NCI-H774 (cell line): ENCODE measurements around the gene LRIG1.

Experiments used
- DNase-seq: peaks from one replicate; lab custom pipeline; 2025; lab: John Stamatoyannopoulos, UW

LRIG1 gene

GRCh38 chr3:66443118-66443803, 57.6 kb downstream of the LRIG1 start:
- no peak for DNase-seq

GRCh38 chr3:66442254-66443117, 58.3 kb downstream of the LRIG1 start:
- no peak for DNase-seq

- no peak for DNase-seq
Observed at GRCh38 chr3:66441692-66442091, 59.1 kb downstream of the LRIG1 start.

GRCh38 chr3:66441129-66441528, 59.7 kb downstream of the LRIG1 start:
- no peak for DNase-seq

- DNase-seq, result no peak
Observed at GRCh38 chr3:66439666-66440344, 61.0 kb downstream of the LRIG1 start.

- no peak for DNase-seq
Observed at GRCh38 chr3:66438046-66438445, 62.8 kb downstream of the LRIG1 start.

- DNase-seq, result no peak
Observed at GRCh38 chr3:66437341-66437929, 63.4 kb downstream of the LRIG1 start.

- DNase-seq, result no peak
Observed at GRCh38 chr3:66435989-66436388, 64.8 kb downstream of the LRIG1 start.

GRCh38 chr3:66434726-66435125, 66.1 kb downstream of the LRIG1 start:
- no peak for DNase-seq

- no peak for DNase-seq
Observed at GRCh38 chr3:66433522-66433782, 67.4 kb downstream of the LRIG1 start.

GRCh38 chr3:66432767-66433521, 67.9 kb downstream of the LRIG1 start:
- no peak for DNase-seq

GRCh38 chr3:66432041-66432766, 68.6 kb downstream of the LRIG1 start:
- no peak for DNase-seq

- no peak for DNase-seq
Observed at GRCh38 chr3:66431494-66431893, 69.3 kb downstream of the LRIG1 start.

GRCh38 chr3:66430876-66431275, 69.9 kb downstream of the LRIG1 start:
- DNase-seq, result no peak

GRCh38 chr3:66428733-66429132, 72.1 kb downstream of the LRIG1 start:
- peak; percentile 10 for DNase-seq

- no peak for DNase-seq
Observed at GRCh38 chr3:66427951-66428474, 72.8 kb downstream of the LRIG1 start.

GRCh38 chr3:66427352-66427751, 73.5 kb downstream of the LRIG1 start:
- DNase-seq, result no peak

GRCh38 chr3:66426135-66426534, 74.7 kb downstream of the LRIG1 start:
- DNase-seq, result no peak

- no peak for DNase-seq
Observed at GRCh38 chr3:66425576-66426114, 75.2 kb downstream of the LRIG1 start.

- no peak for DNase-seq
Observed at GRCh38 chr3:66425032-66425431, 75.8 kb downstream of the LRIG1 start.

- DNase-seq, result no peak
Observed at GRCh38 chr3:66423791-66424190, 77.0 kb downstream of the LRIG1 start.
